Bone marrow (tissue), 2 donors: Measurements from ENCODE around the gene POR.
A peak's percentile ranks its signal among the peaks of the same experiment; 100 is the strongest.
"Not testable (repeated sequence)": the region's sequence is repeated elsewhere in the genome, so short reads cannot be mapped to it uniquely, and the experiment has no call there.

ENCODE experiments used
- DNase-seq, 2 donors: peaks; one replicate each; lab custom pipeline; 2025; lab: John Stamatoyannopoulos, UW

POR gene

GRCh38 chr7:75885036-75885435 is 29.9 kb upstream of the POR start:
- DNase-seq = no peak

DNA sequence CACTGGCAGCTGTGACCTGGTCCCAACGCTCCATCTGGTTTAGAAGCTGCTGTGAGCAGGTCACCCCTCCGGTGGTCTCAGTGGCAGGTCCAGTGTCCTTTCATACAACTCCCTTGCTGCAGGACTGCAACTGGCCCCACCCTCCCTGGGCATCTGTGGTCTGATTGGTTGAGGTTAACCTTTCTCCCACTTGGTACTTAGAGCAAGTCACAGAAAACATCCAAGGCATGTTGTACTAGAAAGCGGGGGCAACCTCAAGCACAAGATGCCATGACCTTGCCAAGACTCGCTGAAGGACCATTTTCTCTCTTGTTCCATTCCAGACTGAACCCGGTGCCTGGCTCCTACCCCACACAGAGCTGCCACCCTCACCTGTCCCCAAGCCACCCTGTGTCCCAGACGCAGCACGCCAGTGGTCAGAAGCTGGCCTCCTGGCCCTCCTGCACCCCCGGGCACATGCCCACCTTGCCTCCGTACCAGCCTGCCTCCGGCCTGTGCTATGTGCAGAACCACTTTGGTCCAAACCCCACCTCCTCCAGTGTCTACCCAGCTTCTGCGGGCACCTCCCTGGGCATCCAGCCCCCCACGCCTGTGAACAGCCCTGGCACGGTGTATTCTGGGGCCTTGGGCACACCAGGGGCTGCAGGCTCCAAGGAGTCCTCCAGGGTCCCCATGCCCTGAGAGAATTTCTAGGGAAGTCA is 27.1 kb upstream of the POR start:
- no peak for DNase-seq

DNA sequence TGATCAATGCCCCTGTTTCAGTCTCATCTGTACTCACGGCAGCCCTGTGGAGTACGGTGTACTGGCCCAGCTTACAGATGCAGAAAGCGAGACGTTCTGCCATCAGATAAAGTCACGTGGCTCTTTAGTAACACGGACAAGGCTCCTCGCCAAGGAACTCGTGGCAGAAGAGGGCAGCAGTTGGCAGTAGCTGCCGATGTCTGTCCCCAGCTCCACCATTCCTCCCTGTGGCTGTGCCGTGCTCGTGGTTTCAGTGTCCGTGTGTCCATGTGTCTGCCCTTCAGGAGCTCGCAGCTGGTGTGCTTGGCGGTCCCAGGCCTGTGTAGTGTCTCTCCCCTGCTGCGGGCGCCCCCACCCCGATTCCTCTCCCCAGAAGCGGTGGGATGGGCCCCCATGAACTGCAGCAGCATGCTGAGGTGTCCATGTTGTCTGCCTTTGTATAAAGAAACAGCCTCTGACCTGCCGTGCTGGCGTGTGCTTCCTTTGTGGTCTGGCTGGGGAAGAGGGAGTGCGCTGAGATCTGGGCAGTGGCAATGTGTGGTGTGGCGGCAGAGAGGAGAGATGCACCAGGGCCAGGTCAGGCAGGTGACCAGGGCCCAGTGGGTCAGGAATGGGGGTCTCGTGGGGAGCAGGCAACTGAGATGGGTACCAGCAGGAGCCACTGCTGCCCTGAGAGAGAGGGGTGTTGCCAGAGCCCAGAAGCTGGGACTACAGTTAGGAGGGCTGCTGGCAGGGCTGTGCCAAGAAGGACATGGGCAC is 26.3 kb upstream of the POR start:
- no peak for DNase-seq

DNA sequence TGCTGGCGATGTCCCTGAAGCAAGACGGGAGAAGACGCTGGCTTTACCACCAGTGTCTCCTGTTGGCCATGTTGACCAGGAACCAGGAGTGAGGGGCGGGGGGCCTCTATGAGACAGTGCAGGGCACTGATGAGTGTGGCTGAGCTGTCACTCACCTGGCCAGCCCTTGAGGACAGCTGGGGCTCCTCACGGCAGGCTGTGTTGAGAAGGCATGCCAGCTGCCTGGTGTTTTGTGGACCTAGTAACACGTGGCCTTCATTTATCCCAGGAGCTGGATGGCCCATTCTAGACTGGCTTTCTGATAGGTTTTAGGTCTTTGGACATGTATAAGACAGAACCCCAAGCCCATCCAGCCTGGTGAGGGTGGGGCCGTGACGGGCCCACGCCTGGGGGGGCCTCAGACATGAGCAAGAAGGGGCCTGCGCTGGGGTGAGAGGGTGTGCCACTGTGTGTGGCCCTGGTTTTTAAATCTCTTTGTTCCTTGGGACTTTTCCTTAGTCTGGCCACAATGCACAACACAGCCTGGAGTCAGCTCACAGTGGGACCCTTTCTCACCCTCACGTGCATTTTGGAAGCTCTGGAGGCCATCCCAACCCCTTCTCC is 25.6 kb upstream of the POR start:
- DNase-seq = no peak

GRCh38 chr7:75889826-75890225 is 25.1 kb upstream of the POR start:
- no peak for DNase-seq

DNA sequence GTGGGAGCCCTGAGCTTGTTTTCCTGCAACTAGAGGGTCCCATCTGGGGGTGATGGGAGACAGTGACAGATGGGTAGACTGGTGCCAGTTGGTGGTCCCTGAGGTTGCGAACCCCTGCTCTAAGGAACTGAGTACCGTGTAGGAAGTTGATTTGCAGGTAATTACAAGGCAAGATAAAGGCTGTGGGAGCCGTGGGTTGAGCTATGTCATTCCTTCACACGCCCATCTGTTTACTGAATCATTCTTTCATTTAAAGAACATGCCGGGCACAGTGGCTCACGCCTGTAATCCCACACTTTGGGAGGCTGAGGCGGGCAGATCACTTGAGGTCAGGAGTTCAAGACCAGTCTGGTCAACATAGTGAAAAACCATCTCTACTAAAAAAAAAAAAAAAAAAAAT is 23.7 kb upstream of the POR start:
- not testable (repeated sequence) for DNase-seq

DNA sequence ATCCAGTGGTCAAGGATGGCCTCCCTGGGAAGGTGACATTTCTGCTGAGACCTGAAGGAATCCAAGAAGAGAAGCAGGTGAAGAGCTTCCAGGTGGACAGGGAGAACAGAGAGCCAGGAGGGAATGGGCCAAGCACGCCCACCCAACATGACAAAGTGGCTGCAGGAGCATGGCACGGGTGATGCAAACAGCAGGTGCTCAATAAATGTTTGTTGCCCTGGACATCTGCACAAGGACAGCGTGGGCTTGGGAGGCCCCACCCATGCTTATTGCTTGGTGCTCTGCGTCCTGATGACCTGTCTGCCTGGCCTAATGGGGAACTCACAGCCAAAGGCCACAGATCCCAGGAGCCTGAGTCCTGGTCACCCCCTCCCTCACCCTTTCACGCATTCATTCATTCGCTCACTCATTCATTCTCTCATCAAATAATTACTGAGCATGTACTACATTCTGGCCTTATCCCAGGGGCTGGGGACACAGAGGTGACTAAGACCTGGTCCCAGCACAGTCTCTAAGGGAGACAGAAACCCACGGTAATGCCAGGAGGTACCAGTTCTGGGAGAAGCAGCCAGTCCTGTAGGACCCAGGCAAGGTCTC is 23.0 kb upstream of the POR start:
- DNase-seq = no peak

GRCh38 chr7:75892634-75893272 is 22.2 kb upstream of the POR start:
- DNase-seq = no peak

DNA sequence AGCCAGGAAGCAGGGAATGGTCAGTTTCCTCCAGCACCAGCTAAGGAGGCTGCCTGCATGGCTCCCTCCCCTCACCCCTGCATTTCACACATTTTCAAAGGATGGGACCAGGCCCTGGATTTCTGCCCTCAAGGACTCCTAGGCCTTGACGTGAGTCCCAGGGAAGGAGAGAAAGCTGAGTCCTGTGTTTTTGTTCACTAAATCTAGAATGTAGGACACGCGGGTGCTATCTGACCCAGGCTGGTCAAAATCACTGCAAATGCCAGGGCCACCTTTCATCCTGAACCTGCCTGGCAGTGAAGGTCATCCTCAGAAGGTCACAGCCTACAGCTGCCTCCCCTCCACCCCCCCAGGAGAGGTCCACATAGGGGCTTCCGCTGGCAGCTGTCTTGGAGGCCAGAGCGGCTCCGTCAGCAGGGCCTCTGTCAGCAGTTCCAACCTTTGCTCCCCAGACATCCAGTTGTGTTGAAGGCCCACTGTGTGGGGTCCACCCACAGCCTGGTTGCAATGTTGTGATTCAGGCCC is 18.1 kb upstream of the POR start:
- DNase-seq = no peak

GRCh38 chr7:75900617-75901315 is 14.2 kb upstream of the POR start:
- DNase-seq = no peak

DNA sequence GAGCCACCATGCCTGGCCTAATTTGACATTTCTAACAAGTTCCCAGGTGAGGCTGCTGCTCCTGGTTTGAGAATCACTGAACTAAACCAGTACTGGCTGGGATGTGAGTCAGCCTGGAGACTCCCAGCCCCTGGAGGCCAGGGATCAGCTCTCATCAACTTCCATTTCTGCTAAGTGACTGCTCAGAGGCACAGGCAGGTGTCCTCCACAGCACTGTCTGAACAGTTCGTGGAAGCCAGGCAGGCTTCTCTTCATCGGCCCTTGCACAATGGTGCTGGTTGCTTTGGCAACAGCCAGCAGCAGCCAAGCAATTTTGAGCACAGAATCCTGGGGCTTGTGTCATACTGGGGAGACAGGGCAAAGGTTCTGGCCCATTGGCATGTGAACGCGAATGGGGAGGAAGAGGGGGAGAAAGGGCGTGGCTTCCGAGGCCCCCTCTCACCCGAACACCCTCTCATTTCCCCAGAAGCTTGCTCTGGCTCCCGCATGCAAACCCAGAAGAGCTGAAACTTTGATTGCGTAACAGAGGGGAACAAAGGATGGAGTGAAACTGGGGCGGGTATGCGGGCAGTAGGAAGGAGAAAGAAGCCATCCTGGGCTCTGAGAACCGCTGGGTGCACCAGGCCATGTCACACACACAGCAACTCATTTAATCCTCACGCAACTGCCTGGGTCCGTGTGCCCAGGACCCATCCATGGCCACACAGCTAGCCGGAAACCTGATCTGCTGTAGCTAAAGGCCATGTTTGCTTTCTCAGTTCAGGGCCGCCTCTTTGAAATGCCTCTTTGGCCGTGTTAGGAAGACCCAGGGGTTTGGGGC is 9.0 kb upstream of the POR start:
- DNase-seq = peak in 1 of 2 donors; percentile 41

DNA sequence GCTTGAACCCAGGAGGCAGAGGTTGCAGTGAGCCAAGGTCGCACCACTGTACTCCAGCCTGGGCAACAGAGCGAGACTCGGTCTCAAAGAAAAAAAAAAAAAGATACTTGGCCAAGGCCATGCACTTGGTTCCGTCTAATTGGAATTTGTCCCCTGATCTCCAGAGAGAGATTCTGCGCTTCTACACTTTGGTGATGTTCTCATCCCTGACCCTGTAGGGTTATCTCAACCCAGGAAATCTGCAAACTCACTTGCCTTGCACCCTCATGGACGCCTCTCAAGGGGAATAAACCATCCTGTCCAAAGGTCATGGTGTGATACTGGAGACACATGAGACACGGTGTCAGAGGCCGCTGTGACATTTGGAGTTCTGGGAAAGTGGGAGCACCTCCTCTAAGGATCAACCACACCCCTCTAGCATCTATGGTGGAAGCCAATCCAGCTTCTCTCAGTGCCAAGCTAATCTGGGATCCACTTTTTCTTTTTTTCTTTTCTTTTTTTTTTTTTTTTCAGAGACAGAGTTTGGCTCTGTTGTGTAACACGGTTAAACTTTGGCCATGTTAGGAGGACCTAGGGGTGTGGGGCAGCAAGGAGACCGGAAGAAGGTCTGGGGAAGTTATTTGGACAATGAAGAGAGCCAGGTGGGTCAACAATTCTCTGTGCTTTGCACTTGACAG is 7.8 kb upstream of the POR start:
- DNase-seq = no peak

GRCh38 chr7:75907668-75908039 is 7.3 kb upstream of the POR start:
- DNase-seq = not testable (repeated sequence)

- DNase-seq = no peak
These were observed 5.3 kb upstream of the POR start for GRCh38 chr7:75909521-75910132.

- not testable (repeated sequence) for DNase-seq
These were observed 3.8 kb upstream of the POR start for GRCh38 chr7:75911186-75911585.

DNA sequence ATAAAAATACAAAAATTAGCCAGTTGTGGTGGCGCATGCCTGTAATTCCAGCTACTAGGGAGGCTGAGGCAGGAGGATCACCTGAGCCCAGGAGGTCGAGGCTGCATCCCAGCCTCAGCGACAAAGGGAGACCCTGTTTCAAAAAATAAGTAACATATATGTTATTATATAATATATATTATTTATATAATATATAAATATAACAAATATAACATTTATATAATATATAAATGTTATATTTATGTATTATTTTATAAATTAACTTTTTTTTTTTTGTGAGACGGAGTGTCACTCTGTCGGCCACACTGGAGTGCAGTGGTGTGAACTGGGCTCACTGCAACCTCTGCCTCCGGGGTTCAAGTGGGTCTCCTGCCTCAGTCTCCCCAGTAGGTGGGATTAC is 1.5 kb upstream of the POR start:
- no peak for DNase-seq

GRCh38 chr7:75914169-75914654 is 743 bp upstream of the POR start:
- no peak for DNase-seq

GRCh38 chr7:75915416-75916156 is 631 bp downstream of the POR start:
- peak in 1 of 2 donors; percentile 28 for DNase-seq

DNA sequence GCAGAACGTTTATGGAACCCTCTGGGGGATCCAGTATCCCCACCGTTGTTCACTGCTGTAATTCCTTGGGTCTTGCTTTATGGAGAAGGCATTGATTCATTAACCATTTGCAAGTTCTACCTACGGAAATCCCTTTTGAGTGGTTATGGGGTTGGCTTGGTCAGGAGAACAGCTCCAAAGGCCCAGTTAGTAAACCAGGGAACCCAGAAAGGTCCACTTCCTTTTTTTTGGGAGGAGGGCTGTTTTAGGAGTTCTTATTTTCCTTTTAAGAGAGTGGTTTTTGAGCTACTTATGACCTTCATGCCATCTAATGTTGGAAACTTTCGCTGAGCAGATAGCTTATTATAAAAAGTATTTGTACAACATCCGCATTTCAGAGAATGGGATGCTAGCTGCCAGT is 1.3 kb downstream of the POR start:
- DNase-seq = no peak
